UCSD-AML1 (cell line): Measurements from ENCODE around the gene GABBR1.

ENCODE experiments used
- DNase-seq: peaks from one replicate; lab custom pipeline; 2025; ENCODE audit not compliant: unreplicated experiment; lab: John Stamatoyannopoulos, UW

Gene GABBR1

GRCh38 chr6:29528988-29529560 lies 103.9 kb downstream of the GABBR1 start:
- no peak for DNase-seq

GRCh38 chr6:29528300-29528931 lies 104.6 kb downstream of the GABBR1 start:
- DNase-seq, result no peak

- no peak for DNase-seq
These were observed 105.4 kb downstream of the GABBR1 start for GRCh38 chr6:29527564-29527963.

GRCh38 chr6:29527126-29527525 lies 105.9 kb downstream of the GABBR1 start:
- DNase-seq, result no peak

GRCh38 chr6:29525311-29525639 lies 107.7 kb downstream of the GABBR1 start:
- no peak for DNase-seq

- no peak for DNase-seq
These were observed 108.3 kb downstream of the GABBR1 start for GRCh38 chr6:29524444-29525310.

- no peak for DNase-seq
These were observed 108.9 kb downstream of the GABBR1 start for GRCh38 chr6:29524044-29524443.

GRCh38 chr6:29522227-29522626 lies 110.8 kb downstream of the GABBR1 start:
- no peak for DNase-seq

DNA sequence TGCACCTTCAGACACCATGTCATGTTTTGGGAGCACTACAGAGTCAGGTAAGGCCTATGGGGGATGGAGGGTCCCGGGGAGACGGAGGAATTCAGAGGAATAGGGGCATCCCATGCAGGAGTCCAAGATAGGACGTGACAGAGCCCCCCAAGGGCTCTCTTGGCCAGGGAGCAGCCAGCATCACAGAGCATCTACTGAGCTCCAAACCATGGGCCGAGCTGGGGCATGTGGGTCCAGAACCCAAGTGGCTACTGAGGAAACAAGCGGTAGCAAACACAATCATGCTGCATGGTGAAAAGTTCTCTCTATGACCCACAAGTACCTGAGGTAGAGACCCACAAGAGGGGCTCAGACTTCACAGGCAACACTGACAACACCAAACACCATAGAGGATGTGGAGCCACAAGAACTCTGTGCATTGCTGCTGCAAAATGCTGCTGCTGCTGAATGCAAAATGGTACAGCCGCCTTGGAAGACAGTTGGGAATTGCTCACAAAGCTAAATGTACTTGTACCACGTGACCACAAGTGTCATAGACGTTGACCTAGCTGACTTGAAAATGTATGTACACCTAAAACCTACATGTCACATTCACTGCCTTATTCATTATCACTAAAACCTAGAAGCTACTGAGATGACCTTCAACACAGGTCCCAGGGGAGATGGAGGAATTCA lies 111.8 kb downstream of the GABBR1 start:
- no peak for DNase-seq

GRCh38 chr6:29520232-29520631 lies 112.8 kb downstream of the GABBR1 start:
- DNase-seq, result no peak

DNA sequence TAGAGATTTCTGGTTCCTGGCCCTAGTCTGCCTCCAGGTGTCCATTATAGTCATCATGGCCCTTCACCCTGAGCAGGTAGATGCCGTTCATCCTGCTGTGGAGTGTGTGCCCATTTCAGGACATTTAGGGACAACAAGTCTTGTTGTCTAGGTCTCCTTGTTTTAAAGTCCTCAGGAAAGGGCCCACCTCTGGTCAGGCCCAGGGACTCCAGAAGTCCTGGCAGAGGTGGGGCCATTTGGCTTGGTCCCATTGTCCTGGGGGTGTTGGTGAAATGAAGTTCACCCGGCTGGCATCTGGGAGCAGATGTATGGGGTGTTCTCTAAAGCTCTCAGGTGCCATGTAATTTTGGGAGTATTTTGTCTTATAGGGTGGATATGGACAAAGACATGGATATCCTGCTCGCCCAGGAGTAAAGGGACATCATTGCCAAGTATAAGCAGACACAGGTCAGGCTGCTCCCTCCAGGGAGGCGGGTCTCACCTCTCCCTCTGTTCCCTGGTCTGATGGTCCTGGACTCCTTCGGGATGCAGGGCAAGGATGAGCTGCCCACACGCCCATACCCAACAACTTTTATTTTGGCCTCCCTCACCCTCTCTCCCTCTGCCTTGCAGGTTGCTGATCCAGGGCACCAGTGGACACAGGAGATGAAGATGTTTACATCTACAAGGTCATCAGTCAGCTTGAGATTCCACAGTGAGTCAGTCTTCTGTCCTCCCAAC lies 113.5 kb downstream of the GABBR1 start:
- DNase-seq, result no peak

GRCh38 chr6:29517728-29518440 lies 115.1 kb downstream of the GABBR1 start:
- no peak for DNase-seq

DNA sequence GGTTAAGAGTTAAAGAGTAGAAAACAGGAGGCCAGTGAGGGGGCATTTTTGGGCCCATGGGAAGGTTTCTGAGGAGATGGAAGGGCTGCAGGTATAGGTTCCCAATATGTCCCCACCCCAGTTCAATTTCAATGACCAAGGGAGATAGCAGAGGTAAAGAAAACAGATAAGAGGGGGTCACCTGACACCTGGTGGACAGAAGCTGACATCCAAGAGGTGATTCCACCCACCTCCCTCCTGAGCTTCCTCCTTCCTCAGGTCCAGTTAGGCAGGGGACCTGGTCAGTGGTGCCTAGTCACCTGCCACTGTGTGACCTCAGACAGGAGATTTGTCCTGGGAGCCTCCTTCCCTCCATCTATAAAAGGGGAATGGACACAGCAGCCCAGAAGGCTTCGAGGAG lies 115.7 kb downstream of the GABBR1 start:
- no peak for DNase-seq

- DNase-seq, result no peak
These were observed 116.9 kb downstream of the GABBR1 start for GRCh38 chr6:29516108-29516507.

DNA sequence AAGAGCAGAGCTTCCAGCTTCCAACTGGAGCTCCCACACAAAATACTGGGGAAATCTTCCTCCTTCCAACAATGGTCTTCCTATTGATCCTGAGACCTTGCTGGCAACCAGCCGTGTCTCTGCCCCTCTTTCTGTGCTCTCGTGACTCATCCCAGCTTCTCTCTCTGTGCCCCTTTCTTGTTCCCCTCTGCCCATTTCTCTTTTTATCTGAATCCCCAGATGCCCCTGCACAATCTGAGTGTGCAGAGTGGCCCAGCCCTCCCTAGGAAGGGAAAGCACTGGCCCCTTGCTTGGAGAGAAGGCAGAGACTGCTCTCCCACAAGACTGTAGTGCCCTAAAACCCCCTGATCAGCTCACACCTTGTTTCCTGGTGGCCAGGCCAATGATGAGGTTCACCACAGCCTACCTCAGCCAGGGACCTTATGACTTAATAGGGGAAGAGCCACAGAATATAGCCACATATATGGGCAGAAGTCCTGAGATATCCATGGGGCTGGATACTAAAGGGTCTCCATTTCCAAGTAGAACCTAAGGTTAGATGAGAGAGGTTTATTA lies 122.2 kb downstream of the GABBR1 start:
- DNase-seq, result no peak

GRCh38 chr6:29510202-29510601 lies 122.8 kb downstream of the GABBR1 start:
- no peak for DNase-seq
